Medulla oblongata (tissue), 1 donor: ENCODE data around the gene IGSF9.

Experiments used
- DNase-seq: peaks from one replicate; pipeline ENCODE4 v3.0.0-alpha.2; 2015; ENCODE audit errors: extremely low spot score

The IGSF9 gene

DNA sequence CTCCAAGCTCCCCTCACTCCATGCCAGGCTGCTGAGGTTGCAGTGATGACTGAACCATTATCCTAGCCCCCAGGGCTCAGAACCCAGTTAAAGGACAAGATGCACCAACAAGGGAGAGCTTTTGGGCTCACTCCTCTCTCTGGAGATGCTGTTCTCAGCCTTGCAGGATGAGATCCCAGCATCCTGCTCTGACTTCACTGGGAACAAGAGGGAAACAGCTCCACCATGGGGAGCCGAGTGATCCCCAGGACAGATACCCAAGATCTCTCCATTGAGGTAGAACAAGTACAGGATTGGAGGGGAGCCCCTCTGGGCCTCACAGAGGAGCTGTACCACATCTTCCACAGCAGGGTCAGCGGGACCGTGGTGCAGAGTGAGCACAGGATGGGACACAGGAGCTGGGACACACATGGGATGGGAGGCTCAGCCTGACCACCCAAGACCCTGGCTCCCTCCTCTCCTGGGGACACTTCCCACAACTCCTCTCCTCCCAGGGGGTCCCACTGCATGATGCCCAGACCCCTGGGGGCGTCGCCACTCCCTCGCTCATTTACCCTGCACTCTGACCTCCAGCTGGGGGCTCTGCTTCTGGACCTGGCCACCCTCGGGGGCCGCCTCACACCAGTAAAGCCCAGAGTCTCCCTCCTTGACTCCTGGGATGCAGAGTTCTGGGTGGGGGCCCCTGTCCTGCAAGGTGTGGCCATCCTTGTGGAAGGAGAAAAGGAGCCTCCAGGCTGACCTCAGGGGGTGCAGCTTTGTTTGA, 27.2 kb upstream of the IGSF9 start:
- no peak for DNase-seq

DNA sequence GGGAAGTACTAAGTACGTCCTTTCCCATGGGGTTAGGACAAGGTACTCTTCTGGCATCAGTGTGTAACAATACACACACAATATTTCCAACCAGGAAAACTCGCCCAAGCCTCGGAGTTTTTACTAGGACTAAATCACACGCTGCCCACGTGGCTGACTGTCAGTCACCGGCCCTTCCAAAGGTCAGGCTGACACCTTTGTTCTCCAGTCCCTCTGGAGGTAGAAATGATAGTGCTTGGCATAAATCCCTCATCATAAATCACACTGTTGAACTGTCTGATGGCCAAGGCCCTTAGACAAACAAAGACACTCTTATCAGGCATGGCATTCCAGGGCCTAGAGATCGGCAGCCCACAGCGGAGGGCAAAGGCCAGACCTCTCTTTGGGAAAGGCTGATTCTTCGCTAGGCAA, 25.5 kb upstream of the IGSF9 start:
- no peak for DNase-seq

DNA sequence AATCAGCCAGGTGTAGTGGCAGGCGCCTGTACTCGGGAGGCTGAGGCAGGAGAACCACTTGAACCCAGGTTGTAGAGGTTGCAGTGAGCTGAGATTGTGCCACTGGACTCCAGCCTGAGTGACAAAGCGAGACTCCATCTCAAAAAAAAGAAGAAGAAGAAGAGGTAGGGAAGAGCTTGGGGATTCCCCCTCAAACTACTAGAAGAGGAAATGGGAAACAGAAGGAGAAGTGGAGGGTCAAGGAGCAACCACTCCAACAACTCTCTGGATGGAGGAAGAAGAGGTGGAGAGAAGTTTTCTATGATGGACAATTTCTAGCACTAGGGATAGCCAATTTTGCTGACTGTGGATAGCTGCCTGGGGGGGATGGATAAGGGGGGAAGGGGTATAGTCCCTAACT, 23.5 kb upstream of the IGSF9 start:
- no peak for DNase-seq

DNA sequence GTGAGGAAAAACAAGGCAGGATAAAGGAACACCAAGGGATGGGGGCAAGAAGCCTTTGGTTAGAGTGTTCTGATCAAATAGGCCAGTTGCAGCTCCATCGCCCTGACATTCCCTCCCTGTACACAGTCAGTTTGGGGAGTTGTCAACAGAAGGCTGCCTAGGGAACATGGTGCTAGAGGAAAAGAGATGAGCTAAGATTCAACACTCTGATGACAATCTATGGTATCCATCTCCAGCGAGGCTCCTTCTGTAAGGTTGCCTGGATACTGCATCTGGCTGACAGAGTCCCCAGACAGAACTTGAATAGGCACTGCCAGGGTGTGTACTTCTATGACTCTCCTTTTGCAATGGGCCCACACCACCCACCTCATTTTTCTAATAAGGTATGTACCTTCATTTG, 19.9 kb upstream of the IGSF9 start:
- DNase-seq: no peak

DNA sequence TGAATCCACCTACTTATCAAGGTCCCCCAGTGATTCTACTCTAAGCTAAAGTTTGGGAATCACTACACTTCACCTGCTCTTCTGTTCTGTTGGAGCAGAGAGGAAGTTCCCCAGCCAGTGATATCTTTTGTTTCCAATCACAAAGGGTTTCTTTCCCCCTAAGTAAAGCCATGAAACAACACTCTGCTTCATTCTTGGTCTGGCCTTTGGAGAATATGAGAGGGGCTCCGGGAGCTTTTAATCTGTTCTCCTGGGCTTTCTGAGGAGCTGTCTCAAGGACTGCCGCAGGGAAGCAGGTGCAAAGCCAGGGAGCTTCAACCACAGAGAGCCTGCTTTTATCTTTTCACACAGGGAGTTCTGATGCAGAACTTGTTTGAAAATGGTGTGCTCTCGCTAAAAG, 18.7 kb upstream of the IGSF9 start:
- DNase-seq: no peak

DNA sequence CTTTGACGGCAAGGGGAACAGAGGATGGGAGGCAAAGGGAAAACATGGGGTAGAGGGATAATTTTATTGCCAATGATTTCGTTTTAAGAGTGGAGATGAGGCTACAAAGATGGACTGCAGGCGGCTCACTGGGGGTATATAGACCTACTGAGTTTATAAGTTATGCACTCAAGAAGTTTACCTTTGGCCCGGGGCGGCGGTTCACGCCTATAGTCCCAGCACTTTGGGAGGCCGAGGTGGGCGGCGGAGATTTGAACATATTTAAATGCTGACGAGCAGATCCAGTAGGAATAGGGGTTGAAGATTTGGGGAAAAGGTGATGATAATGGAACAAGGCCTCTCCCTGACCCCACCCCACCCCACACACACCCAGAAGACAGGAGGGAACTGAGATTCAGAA, 16.8 kb upstream of the IGSF9 start:
- DNase-seq: no peak

DNA sequence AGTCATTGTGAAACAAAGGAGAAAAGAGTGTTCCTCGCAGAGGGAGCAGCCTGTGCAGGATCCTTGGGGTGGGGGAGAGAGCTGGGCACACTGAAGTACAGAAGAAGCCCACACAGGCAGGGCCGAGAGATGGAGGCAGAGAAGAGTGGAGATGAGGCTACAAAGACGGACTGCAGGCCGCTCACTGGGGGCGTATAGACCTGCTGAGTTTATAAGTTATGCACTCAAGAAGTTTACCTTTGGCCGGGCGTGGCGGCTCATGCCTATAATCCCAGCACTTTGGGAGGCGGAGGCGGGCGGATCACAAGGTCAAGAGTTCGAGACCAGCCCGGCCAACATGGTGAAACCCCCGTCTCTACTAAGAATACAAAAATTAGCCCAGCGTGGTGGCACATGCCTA, 16.2 kb upstream of the IGSF9 start:
- no peak for DNase-seq

DNA sequence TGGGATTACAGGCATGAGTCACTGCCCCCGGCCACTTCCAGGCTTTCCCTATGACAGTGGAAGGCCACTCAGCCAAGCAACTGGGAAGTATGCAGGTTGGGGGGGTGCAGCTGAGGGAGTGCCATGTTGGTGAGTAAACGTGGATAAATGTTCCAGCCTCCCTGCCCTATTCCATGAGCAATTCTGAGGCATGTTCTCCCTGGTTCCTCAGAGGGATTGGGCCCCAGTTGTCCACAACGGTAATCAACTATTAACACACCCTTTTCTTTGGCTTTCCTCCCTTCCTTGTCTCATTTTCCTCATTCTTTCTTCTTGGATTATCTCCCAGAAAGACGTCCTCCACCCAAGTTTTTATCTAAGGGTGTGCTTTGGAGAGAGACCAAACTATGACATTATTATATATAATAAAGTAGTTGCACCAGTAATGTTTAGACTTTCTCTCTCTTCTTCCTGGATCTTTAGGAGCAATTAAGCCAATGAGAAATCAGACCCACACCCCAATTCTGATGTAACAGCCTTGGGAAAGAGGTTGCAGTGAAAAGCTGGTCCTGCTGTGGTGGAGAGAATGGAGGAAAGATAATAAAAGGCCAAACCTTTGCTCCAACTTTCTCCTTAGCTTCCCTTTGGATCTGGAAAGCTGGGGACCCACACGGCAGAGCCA, 15.4 kb upstream of the IGSF9 start:
- no peak for DNase-seq

DNA sequence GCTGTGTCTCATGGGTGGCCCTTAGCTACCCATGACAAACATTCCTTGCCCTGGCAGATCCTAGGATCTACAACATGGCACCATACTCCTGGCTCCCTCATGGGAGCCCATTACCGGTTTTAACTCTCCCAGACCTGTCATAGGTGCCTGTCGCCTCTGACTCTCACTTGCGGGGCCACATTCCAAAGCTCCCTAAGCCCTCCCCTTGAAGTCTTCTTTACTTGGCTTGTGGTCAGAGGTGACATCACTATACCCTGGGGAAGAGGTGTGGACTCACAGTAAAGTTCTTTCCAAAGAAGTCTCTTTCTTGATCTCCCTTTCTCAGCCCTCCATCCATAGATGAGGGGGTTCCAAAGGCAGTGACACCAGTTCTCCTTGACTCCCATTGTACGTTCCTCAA, 14.0 kb upstream of the IGSF9 start:
- no peak for DNase-seq

DNA sequence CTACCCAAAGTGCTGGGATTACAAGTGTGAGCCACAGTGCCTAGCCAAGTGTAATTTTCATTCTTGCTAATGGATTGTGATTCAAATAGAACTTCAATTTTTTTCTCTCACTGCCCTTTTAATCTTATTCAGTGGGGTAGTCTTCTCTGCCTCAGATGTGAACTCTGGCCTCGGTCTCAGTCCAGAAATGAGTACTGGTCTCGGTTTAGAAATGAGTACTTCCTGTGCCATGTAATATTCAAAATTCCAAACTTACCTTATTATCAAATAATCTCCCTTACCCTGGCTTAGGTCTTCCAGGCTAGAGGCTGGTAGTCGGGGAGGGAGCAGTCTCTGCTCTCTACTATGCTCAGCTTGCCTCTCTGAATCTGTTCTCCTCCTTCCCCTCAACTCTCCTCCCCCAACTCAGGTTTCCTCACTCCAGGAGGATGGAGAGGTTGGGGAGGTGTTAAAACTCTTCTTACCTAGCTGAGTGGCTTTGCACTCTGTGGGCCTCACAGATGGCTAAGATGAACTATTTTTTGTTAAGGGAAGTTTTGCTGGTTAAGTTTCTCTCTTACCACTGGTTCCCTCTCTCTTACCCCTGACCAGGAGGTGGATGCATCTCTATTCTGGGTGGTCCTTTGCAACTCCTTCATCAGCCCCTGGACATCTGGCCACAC, 13.4 kb upstream of the IGSF9 start:
- DNase-seq: no peak

DNA sequence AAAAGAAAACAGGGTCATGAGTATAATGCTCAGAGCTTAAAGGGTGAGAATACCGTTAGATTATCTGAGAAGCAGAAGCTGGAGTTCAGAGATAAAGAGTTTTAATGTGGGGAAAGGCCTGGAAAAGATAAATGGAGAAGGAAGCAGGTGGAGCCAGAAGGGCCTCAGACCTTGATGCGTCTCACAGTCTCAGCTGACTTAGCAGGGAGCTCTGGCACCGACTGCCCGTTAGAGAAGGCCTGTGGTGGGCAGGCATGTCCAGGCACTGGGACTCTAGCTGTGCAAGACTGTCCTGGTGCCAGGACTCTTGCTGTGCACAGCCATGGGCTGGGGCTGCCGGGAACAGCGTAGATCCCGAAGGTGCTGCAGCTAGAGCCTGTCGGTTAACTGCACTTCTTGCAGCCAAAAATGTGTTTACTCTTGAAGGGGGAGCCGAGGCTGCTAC, 12.4 kb upstream of the IGSF9 start:
- no peak for DNase-seq

DNA sequence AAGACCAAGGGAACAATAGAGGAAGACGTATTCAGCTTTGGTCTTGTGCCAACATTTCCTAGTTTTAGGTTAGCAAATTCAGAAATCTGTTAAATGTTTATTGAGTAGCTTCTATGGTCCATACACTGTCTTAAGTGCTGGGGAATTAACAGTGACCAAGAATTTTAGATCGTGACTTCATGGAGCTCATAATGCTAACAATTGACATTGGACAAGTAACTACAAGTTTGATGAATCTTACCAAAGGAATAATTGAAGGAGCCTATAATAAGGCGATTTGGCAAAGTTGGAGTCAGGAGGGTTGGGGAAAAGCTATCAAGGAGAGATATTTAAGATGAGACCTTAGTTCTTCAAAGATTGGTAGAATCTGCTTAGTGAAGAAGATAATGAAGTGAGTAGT, 10.0 kb upstream of the IGSF9 start:
- DNase-seq: no peak

DNA sequence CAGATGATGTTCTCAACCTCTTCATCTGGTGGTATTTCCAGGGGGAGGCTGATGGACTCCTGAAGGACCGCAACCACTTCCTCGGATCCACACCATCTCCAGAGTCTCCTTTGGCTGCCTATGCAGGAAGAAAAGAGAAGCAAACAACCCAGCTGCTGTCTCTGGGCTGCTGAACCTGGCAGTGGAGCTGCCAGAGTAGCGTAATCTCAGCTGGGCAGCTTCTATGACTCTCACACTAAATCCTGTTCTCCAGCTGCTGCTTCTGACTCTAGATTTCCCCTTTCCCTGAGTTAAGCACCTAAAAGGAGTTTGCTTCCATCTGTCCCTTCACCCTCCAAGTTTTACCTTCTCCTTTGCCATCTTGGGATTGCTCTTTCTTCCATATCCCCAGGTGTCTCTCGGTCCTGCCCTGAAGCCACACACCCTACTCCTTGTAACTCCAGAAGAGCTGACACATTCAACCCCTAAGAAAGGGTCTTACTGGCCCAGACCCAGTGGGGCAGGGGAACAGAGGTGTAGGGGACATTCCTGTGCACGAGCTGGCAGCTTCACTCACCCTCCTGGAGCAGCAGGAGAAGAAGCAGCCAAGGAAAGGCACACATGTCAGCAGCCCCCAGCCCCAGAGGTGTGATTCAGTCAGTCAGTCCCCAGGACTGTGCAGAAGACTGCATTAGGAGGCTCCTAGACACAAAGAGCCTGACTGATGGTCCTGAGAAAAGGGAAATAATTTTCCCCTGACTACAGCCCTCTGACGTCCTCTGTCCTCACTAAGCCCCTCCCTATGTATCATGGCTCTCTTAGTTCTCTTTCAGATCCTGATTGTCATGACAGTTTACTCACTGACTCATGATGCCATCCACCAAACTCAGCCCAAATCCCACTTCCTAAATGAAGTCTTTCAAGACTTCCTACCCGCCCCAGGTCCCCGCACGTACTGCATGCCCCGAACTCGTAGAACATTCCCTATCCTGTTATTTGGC, 8.4 kb upstream of the IGSF9 start, which contains the start of gene SLAMF9:
Gene SLAMF9, minus strand, starts transcription at position 702 of the 980 bp plus-strand sequence. Its CDS starts 100 bp downstream, at position 602.
- DNase-seq: no peak

DNA sequence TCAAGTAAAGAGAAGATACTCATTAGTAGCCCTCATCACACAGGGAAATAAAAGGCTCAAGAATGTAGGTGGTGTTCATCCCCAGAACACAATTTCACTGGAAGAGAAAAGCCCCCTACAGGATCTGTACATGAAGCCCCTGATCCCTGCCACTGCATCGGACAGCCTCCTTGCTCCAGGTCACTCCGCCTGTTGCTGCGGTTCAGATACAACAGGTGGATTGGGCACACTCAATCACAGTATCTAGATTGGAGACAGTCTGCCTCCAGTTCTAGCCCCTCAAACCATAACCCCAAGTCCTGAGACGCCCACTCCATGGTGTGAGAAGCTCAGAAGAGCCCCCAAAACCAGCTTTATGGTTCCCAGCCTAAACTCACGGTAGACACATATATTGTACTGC, 7.5 kb upstream of the IGSF9 start:
- no peak for DNase-seq

DNA sequence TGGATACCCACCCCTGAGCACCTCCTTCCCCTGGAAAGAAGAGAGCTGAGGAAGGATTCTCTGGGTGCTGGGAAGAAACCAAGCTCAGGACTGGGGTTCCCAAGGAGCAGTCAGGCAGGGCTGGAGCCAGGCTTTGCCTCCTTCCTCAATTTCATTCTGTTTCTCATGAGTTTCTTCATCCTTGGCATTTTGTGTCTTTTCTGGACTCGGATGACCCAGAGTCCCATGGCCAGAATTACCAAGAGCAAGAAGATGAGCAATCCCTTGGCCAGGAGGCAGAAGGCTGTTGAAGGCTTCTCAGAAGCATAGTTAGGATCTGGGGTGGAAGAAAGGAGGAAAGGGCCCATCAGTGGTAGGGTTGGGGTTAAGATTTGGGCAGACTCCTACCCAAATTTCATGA, 6.1 kb upstream of the IGSF9 start:
- DNase-seq: no peak

DNA sequence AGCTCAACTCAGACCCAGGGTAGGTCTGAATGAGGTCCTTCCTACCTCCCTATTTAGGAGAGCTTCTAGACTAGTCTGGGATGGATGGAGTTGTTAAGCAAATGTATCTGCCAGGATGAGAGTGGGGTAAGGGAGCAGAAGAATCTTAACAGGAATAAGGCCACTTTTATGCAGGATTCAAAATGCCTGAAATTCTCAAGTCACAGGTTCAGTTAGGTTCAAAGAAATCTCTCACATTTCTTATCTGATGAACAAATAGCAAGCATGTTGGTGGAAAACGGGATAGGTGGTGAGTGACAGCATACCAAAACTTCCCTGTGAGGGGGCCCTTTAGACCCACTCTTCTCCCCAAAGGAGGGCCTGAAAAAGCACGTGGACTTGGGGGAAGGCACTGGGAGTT, 5.6 kb upstream of the IGSF9 start:
- DNase-seq: no peak

DNA sequence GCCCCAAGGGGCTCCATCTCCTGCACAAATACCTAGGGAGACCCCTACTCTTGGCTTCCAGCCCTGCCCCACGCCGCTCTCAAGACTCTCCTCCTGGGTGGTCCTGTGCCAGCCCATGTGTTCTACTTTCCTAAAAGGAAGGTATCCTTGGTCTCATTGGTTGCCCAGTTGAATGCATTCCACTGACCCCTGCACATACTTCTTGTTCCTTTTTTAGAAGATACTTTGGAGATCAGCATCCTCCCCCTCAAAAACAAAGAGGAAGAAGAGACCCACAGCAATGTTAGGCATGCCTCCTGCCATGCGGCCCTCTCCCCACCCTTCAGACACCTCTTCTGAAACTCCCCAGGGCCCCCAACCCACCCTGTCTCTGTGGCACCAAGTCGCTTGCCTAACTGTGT, 4.6 kb upstream of the IGSF9 start:
- no peak for DNase-seq

DNA sequence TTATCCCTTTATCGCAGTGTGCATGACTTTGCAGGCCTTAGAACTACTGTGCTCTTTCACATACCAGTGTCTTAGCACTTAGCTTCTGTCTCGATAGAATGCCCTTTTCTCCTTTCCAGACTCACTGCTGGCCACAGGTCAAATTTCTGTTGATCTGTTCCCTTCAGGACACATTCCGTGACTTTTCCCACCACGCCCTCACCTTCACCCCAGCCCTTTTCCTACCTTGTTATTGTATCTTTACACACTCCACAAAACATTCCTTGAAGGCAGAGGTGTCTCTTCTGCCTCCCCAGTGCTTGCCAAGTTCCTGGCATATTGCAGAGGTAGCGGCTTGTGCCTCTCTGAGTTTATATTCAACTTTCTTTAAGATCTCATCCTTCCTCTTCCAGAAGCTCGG, 3.7 kb upstream of the IGSF9 start:
- DNase-seq: no peak

DNA sequence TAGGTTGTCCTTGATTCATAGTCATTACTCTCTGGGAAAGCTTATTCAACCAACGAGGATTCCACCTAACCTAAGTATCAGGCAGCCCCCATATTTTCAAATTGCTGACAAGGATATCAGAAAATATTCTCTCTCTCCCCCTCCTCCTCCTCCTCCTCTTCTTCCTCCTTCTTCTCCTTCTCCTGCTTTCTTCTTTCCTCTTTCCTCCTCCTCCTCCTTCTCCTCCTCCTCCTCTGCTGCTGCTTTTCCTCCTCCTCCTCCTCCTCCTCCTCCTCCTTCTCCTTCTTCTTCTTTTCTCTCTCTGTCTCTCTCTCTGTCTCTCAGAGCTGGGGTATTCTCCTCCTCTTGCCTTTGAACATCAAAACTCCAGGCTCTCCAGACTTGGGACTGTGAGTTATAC, 2.5 kb upstream of the IGSF9 start:
- DNase-seq: no peak

DNA sequence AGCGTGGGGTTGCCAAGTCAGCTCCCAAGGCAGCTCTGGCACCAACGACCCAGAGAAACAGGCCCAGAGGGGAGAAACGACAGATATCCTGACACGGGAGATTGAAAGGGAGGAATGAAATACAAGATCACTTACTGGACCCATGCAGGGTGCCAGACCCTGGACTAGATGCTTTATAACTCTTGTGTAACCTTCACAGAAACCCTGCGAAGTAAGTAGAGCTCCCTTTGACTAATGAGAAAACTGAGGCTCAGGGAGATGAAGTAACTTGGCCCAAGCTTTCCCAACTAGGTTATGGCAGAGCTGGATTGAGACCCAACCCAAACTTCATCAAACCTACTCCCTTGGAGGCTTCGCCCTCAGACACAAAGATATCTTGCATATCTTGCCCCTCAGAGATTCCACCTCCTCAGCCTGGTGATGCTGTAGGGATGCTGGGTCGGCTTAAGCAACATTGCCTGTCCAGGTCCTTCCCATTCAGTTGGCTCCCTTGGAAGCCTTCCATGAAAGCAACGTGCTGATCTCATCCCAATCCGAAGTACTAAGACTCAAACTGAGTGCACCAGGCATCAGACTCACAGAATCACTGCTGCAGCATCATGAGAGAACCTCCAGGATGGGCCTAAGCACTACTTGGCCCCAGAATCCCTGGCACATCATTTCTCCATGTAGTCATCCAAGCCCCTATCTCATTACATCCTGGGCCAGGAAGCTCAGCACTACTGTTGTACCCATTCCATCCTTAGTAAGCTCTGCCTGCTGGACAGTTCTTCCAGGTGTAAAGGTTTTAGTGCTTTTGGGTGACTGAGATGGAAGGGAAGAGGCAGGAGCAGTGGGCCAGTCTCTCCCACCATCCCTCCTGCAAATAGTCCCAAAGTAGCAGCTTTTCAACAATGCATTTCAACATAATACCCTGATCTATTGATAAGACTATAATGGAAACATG, 1.1 kb upstream of the IGSF9 start:
- DNase-seq: no peak
